ENCODE results near the gene CFAP69. TPM values are rescaled to one million over a fixed set of nuclear protein-coding genes. Genes with fewer than 3 reads are reported as not detected.

Gene CFAP69
- total RNA-seq, 1 experiment from 2014 or later, result 3.1 TPM

DNA sequence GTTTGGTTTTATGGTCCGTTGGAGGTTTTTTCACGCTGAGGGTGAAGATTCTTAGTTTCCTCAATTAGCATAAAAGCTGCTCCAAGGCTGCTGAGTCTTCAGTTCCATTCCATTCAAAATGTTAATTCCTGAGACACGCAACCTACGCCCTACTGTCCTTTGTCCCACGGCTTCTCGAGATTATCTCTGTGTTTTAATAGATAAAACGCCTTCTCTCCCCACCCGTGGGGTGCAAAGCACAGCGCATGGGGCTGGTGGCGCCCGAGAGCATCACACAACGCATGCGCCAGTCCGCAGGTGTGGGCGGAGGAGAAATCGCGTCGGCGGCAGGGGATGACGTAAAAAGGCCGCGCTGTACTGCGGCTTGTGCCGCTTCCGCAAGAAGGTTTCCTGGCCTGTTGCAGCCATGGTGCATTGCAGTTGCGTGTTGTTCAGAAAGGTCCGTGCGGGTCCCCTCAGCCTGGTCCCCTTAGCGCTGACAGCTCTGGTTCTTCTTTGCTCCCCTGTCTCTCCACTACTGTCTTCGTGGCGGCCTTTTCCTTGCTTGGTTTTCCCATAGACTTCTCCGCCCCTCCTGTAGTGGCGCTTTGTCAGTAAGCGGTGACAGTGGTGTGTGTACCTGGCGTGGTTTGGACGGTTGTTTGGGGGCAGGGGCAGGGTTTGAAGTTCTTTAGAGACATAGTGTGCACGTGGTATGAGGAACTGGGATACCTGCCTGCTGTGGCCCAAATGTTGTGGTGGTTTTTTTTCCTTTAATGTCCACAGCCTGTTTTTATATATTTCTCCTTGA, 101.6 kb downstream of the CFAP69 start, which contains the start of gene GTPBP10:
GTPBP10 (plus strand) TSS at position 381 of the 790 bp plus-strand sequence; CDS start at position 407, 26 bp downstream.
- peak within 1 kb of the TSS; percentile 94 for H3K9ac ChIP-seq (ENCODE audit: low read length)
- H3K4me3 ChIP-seq (ENCODE audit: low read length), result peak within 1 kb of the TSS; percentile 96
- H4K20me1 ChIP-seq (ENCODE audit: low read length), result no peaks in the 10 kb centered on the region
- H3K27ac ChIP-seq (ENCODE audit: low read length), result peak within 1 kb of the TSS; percentile 64
- no peaks in the 10 kb centered on the region for H3K9me3 ChIP-seq (ENCODE audit: low read length)
- peaks cover 14% of the 10 kb centered on the region; the same call in 1 of the 2 replicates for H3K4me1 ChIP-seq (ENCODE audit: insufficient read depth, low read length)
- no peaks in the 10 kb centered on the region for H3K27me3 ChIP-seq (ENCODE audit: low read length)
- peak within 1 kb of the TSS; percentile 99 for H2AFZ ChIP-seq (ENCODE audit: low read length)
- DNase-seq, result peak; percentile 95
- peak within 1 kb of the TSS; percentile 93 for H3K4me2 ChIP-seq (ENCODE audit: low read length)
- no peaks in the 10 kb centered on the region for H3K36me3 ChIP-seq (ENCODE audit: low read depth, low read length)
- peaks cover 47% of the 10 kb centered on the region for H3K79me2 ChIP-seq (ENCODE audit: low read length)
- H3K9me2 ChIP-seq (replicated peaks; ENCODE audit: low read length), result no peaks in the 10 kb centered on the region
- CTCF ChIA-PET, result interaction anchor here (0.6 kb wide), 1 partner anchor 248 kb away, joined by 3 read pairs; no protein-coding TSS in a partner anchor
- intact Hi-C loops (cut with micrococcal nuclease), result loop anchor here (1.0 to 2.0 kb wide), 3 partner anchors 38 to 80 kb away; partner anchors contain the start of gene CLDN12
- peak; percentile 95 for ATAC-seq
- TSS peak; percentile 79 for BruUV-seq (replicated peaks)
- POLR2A ChIA-PET (ENCODE audit: unreplicated experiment), result interaction anchor here (0.8 kb wide), 1 partner anchor 74 kb away, joined by 4 read pairs; no protein-coding TSS in a partner anchor
- no peak for TF ChIP-seq EZH2phosphoT487 (IDR thresholded peaks at IDR 0.05; ENCODE audit: borderline replicate concordance, low read length)
- TF ChIP-seq, protein P1, sequence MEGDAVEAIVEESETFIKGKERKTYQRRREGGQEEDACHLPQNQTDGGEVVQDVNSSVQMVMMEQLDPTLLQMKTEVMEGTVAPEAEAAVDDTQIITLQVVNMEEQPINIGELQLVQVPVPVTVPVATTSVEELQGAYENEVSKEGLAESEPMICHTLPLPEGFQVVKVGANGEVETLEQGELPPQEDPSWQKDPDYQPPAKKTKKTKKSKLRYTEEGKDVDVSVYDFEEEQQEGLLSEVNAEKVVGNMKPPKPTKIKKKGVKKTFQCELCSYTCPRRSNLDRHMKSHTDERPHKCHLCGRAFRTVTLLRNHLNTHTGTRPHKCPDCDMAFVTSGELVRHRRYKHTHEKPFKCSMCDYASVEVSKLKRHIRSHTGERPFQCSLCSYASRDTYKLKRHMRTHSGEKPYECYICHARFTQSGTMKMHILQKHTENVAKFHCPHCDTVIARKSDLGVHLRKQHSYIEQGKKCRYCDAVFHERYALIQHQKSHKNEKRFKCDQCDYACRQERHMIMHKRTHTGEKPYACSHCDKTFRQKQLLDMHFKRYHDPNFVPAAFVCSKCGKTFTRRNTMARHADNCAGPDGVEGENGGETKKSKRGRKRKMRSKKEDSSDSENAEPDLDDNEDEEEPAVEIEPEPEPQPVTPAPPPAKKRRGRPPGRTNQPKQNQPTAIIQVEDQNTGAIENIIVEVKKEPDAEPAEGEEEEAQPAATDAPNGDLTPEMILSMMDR (conservative IDR thresholded peaks at IDR 0.05; ENCODE audit: low read depth, low read length), result peak; percentile 74
- TF ChIP-seq EZH2 (IDR thresholded peaks at IDR 0.05; ENCODE audit: low read length, unreplicated experiment), result no peak
- no peaks in the 10 kb centered on the region for H3F3A ChIP-seq (ENCODE audit: low read length, unreplicated experiment)

DNA sequence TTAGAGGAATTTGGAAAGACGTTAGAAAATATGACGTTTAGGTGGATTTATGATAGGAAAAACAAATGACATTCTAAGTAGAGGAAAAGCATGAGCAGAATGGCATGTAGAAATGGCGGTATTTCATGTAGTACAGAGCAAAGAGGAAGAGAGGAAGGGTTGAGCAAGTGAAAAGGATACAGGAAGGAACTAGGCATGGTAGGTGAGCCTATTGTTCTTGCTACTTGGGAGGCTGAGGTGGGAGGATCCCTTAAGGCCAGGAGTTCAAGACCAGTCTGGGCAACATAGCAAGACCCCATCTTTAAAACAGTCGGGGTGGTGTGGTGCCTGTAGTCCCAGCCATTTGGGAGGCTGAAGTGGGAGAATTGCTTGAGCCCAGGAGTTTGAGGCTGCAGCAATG, 102.8 kb downstream of the CFAP69 start:
- DNase-seq (no peak), ATAC-seq (no peak)
- Histone ChIP-seq H3K36me3 (ENCODE audit: low read depth, low read length) (no peaks in the 10 kb centered on the region), H3K9me3 (ENCODE audit: low read length) (no peaks in the 10 kb centered on the region), H3K27me3 (ENCODE audit: low read length) (no peaks in the 10 kb centered on the region), H3F3A (ENCODE audit: low read length, unreplicated experiment) (no peaks in the 10 kb centered on the region), H3K9me2 (replicated peaks; ENCODE audit: low read length) (no peaks in the 10 kb centered on the region), H3K27ac (ENCODE audit: low read length) (no peak overlapping the region), H3K4me1 (ENCODE audit: insufficient read depth, low read length) (peaks cover 14% of the 10 kb centered on the region; the same call in 1 of the 2 replicates), H3K79me2 (ENCODE audit: low read length) (peaks cover 58% of the 10 kb centered on the region), H3K4me3 (ENCODE audit: low read length) (peak overlapping the region; percentile 96), H3K9ac (ENCODE audit: low read length) (peak overlapping the region; percentile 94; the same call in 1 of the 2 replicates), H4K20me1 (ENCODE audit: low read length) (no peaks in the 10 kb centered on the region), H2AFZ (ENCODE audit: low read length) (no peak overlapping the region), H3K4me2 (ENCODE audit: low read length) (peak overlapping the region; percentile 93)
- CTCF ChIA-PET, result no interaction called here
- TF ChIP-seq, protein P1 (conservative IDR thresholded peaks at IDR 0.05; ENCODE audit: low read depth, low read length), result no peak
- TF ChIP-seq EZH2 (IDR thresholded peaks at IDR 0.05; ENCODE audit: low read length, unreplicated experiment), result no peak
- TF ChIP-seq EZH2phosphoT487 (IDR thresholded peaks at IDR 0.05; ENCODE audit: borderline replicate concordance, low read length), result no peak
- POLR2A ChIA-PET (ENCODE audit: unreplicated experiment), result interaction anchor here (0.6 kb wide), 1 partner anchor 167 kb away, joined by 4 read pairs; no protein-coding TSS in a partner anchor
- intact Hi-C loops (cut with micrococcal nuclease), result loop anchor here (2.0 kb wide), 2 partner anchors 37 to 79 kb away; no protein-coding TSS in a partner anchor
- no TSS peak for BruUV-seq (replicated peaks)

Data from PC-3 (cell line).